ENCODE measurements around the gene PBX2. TPM values are rescaled to one million over a fixed set of nuclear protein-coding genes. Genes with fewer than 3 reads are reported as not detected.
"Not testable (repeated sequence)": the region's sequence is repeated elsewhere in the genome, so short reads cannot be mapped to it uniquely, and the experiment has no call there.

Gene PBX2
- total RNA-seq, 1 experiment from 2014 or later: 130 TPM

DNA sequence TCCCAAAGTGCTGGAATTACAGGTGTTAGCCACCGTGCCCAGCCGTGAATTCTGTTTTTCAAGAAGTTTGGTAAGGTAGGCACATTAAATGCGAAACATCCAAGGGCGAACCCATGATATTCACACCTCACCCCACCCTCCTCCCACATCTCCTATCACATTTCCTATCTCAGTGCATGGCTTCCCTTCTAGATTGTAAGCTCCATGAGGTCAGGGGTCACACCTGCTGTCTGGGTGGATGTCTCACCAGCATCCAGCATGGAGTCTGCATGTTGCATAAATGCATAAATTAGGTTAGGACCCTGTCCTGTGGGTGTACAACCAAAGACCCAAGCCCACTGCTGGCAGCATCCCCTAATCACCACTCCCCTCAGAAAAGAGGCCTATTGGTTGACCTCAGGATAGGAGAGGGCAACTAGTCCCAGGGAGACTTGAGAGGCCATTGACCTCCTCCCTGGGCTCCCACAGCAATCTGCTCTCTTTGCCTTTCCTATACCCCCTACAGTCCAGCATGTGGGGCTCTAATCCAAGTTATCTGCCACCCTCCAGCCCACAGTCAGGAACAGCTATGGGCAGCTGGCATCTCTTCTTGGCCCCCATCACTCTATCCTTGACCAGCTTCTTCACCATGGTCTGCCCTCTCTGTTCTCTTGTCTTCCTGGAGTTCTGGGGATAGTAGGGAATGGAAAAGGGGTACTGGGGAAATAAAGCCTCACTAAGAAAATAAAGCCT is 42.4 kb downstream of the PBX2 start (continued):
- TF ChIP-seq ZNF281 (CRISPR knock-in tag; IDR thresholded peaks at IDR 0.05) (no peak), FOXP1 (CRISPR knock-in tag; IDR thresholded peaks at IDR 0.05; ENCODE audit: borderline replicate concordance) (no peak), FOXJ3 (CRISPR knock-in tag; IDR thresholded peaks at IDR 0.05; ENCODE audit: borderline replicate concordance) (no peak)

DNA sequence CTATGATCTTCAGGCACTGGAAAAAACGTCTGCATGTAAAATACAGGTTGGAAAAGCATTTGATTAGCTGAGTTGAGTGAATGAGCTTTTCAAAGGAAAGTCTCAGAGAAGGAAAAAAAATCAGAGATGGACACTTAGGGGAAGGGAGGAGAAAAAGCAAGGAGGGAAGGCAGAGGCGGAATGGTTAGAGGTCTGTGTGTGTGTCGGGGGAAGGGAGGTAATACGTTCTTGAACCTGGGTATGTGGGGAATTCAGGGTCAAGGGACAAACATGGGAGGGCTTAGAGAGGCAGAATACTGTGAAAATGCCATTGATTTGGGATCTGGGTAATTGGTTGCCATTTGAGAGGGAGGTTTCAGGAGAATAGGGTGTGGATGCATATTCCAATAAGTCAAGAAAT is 43.3 kb downstream of the PBX2 start:
- Mint-ChIP-seq H3K4me1 (peaks cover 40% of the 10 kb centered on the region), H3K4me3 (no peak overlapping the region; the same call in 1 of the 2 replicates), H3K27ac (peak overlapping the region; percentile 3; the same call in 1 of the 2 replicates), H3K36me3 (no peaks in the 10 kb centered on the region), H3K27me3 (ENCODE audit: low read depth) (peaks cover 51% of the 10 kb centered on the region), H3K9me3 (no peaks in the 10 kb centered on the region)
- ChIA-PET POLR2A (interaction anchor here (0.6 to 1.5 kb wide), 4 partner anchors 18 to 99 kb away, joined by 3 to 6 read pairs (median 4); partner anchors contain the start of gene ATF6B), CTCF (interaction anchor here (0.9 to 1.1 kb wide), 2 partner anchors 15 to 16 kb away, joined by 3 read pairs; partner anchors contain the start of gene FKBPL)
- TF ChIP-seq FOXP1 (CRISPR knock-in tag; IDR thresholded peaks at IDR 0.05; ENCODE audit: borderline replicate concordance): no peak
- TF ChIP-seq, protein P1, sequence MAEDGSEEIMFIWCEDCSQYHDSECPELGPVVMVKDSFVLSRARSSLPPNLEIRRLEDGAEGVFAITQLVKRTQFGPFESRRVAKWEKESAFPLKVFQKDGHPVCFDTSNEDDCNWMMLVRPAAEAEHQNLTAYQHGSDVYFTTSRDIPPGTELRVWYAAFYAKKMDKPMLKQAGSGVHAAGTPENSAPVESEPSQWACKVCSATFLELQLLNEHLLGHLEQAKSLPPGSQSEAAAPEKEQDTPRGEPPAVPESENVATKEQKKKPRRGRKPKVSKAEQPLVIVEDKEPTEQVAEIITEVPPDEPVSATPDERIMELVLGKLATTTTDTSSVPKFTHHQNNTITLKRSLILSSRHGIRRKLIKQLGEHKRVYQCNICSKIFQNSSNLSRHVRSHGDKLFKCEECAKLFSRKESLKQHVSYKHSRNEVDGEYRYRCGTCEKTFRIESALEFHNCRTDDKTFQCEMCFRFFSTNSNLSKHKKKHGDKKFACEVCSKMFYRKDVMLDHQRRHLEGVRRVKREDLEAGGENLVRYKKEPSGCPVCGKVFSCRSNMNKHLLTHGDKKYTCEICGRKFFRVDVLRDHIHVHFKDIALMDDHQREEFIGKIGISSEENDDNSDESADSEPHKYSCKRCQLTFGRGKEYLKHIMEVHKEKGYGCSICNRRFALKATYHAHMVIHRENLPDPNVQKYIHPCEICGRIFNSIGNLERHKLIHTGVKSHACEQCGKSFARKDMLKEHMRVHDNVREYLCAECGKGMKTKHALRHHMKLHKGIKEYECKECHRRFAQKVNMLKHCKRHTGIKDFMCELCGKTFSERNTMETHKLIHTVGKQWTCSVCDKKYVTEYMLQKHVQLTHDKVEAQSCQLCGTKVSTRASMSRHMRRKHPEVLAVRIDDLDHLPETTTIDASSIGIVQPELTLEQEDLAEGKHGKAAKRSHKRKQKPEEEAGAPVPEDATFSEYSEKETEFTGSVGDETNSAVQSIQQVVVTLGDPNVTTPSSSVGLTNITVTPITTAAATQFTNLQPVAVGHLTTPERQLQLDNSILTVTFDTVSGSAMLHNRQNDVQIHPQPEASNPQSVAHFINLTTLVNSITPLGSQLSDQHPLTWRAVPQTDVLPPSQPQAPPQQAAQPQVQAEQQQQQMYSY (CRISPR knock-in tag; IDR thresholded peaks at IDR 0.05): peak; percentile 55
- DNase-seq (ENCODE audit: low spot score) (no peak), ATAC-seq (no peak)

DNA sequence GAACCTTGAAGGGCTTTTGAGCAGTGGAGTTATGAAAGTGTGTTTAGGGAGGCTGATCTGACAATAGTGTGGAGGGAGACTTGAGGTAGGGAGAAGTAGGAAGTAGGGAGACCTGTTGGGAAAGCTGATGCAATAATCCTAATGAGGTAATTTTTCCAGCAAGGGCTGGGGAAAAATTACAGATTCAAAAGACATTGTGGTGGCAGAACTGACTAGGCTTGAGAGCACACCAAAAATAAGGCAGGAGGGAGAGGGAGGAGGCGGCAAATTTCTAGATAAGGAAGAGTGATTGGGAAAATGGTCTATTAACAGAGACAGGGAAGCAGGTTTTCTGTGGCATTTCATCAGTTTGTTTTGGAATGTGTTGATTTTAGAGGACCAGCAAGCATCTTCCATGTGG is 43.7 kb downstream of the PBX2 start:
- no peak overlapping the region for H3K4me3 Mint-ChIP-seq
- ATAC-seq (no peak), DNase-seq (ENCODE audit: low spot score) (no peak)
- H3K36me3 Mint-ChIP-seq: no peaks in the 10 kb centered on the region
- ChIA-PET CTCF (interaction anchor here (0.9 to 1.1 kb wide), 2 partner anchors 14 to 16 kb away, joined by 3 read pairs; partner anchors contain the start of gene FKBPL), POLR2A (interaction anchor here (0.6 to 1.5 kb wide), 4 partner anchors 17 to 98 kb away, joined by 3 to 6 read pairs (median 4); partner anchors contain the start of gene ATF6B)
- H3K27me3 Mint-ChIP-seq (ENCODE audit: low read depth): peaks cover 47% of the 10 kb centered on the region
- TF ChIP-seq SP1 (CRISPR knock-in tag; conservative IDR thresholded peaks at IDR 0.05) (no peak), ZBTB43 (CRISPR knock-in tag; IDR thresholded peaks at IDR 0.05) (no peak), GABPB1 (CRISPR knock-in tag; IDR thresholded peaks at IDR 0.05) (peak; percentile 90)
- peak overlapping the region; percentile 3 for H3K27ac Mint-ChIP-seq
- H3K9me3 Mint-ChIP-seq: no peaks in the 10 kb centered on the region
- H3K4me1 Mint-ChIP-seq: peaks cover 38% of the 10 kb centered on the region

DNA sequence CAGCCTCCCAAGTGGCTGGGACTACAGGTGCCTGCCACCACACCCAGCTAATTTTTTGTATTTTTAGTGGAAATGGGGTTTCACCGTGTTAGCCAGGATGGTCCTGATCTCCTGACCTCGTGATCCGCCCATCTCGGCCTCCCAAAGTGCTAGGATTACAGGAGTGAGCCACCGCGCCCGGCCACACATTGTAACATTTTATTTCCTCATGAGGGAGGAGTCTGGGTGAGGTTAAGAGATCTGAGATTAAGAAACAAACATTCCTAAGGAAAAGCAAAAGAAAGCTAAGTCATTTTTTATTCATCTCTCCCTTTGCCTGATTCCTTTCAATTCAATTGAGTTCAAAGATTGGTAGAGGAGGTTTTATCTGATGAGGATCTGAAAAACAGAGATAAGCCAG is 45.8 kb downstream of the PBX2 start:
- Mint-ChIP-seq H3K4me1 (peaks cover 25% of the 10 kb centered on the region), H3K27me3 (ENCODE audit: low read depth) (peaks cover 33% of the 10 kb centered on the region)
- DNase-seq (ENCODE audit: low spot score); POLR2A ChIA-PET; ATAC-seq; H3K4me3 Mint-ChIP-seq; CTCF ChIA-PET; H3K9me3 Mint-ChIP-seq; H3K36me3 Mint-ChIP-seq; H3K27ac Mint-ChIP-seq: not testable (repeated sequence)
